ENCODE measurements around the gene BPIFB3. TPM values are rescaled to one million over a fixed set of nuclear protein-coding genes. Genes with fewer than 3 reads are reported as not detected.
A peak's percentile ranks its signal among the peaks of the same experiment; 100 is the strongest.

BPIFB3 gene
- total and polyA plus RNA-seq, 2 of the 13 experiments (the other 11 are each of a cell fraction or from before 2014, with no cell fraction given): 0.09 TPM; not detected in 1

DNA sequence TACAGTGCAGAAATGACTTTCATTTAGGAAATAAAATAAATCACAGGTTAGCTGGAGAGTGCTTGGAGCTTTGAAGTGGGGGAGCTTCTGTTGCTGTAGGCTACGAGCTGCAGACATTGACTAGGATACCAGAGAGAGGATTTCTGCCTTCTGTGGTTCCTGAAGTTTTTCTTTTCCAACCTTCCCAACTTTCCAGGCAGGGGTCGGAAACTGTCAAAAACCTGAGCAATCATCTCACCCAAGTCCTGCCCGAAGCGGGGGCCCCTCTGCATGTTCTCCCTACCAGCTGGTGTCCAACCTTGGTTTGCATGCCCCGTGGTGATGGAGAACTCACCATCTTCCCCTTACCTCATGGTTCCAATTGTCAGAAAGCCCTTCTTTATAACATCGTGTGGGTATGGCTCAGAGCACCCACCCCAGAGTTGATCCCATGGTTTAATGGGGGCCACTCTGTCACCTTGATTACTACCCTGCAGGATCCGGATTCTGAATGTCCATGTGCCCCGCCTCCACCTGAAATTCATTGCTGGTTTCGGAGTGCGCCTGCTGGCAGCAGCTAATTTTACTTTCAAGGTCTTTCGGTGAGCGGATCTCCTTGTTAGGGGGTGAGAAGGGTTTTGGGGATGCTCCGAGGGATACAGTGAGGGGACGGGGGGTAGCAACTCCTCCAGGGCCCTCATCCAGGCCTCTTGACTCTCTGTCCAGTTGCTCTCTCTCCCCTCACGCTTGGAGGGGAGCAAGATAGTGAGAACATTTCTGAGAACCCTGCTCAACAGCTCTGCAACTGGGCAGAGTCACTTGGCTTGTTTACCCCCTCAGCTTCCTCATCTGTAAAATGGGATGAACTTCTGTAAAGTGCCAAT, 41.1 kb upstream of the BPIFB3 start:
- ATAC-seq (no peak), DNase-seq (ENCODE audit: low spot score) (no peak), FAIRE-seq (no peak)
- Histone ChIP-seq H3K27ac (ENCODE audit: extremely low read length, insufficient read depth, low read length) (no peak overlapping the region), H3K27me3 (ENCODE audit: control insufficient read depth in 1 of 2, insufficient read depth in 2 of 2, low read length in 2 of 2) (no peaks in the 10 kb centered on the region; a peak in 1 of 5 replicates), H3K79me2 (ENCODE audit: insufficient read depth, low read length) (peaks cover 36% of the 10 kb centered on the region), H3K4me3 (replicated peaks in 1 of 3; ENCODE audit: insufficient read depth in 1 of 3, low read depth in 2 of 3, low read length in 3 of 3) (no peak overlapping the region), H2AFZ (ENCODE audit: low read length) (no peak overlapping the region), H4K20me1 (ENCODE audit: insufficient read depth, low read length) (0 out of 2 replicates have a peak, but pooled peaks cover 5% of the 10 kb centered on the region), H3K9ac (ENCODE audit: insufficient read depth, low read depth, low read length) (no peak overlapping the region), H3K36me3 (replicated peaks in 1 of 2; ENCODE audit: control insufficient read depth in 1 of 2, insufficient read depth in 2 of 2, low read length in 2 of 2) (peaks cover 44 to 73% of the 10 kb centered on the region in 2 experiments), H3K4me1 (ENCODE audit: insufficient read depth, low read length) (peaks cover 57% of the 10 kb centered on the region), H3K9me3 (ENCODE audit: low read length) (no peaks in the 10 kb centered on the region), H3K4me2 (ENCODE audit: low read depth, low read length) (0 out of 2 replicates have a peak overlapping the region, but pooled peaks have one; percentile 2)
- in situ Hi-C loops (cut with HindIII; ENCODE audit: extremely low pct_ligation_motif_present, low pct_unique_long_range_greater_than_20kb): no loop called here
- CTCF ChIA-PET (ENCODE audit: low intra/inter-chr PET ratio, low total read pairs): no interaction called here
- intact Hi-C loops (cut with micrococcal nuclease; ENCODE audit: unreplicated experiment): no loop called here
- no TSS peak for BruUV-seq (replicated peaks)
- POLR2A ChIA-PET: no interaction called here
- WGBS (ENCODE audit: low lambda C conversion rate): 95% methylated on average over 15 of the region's 15 CpGs
- 0 out of 2 replicates have a peak, but pooled peaks have one; percentile 33 for TF ChIP-seq TARDBP (CRISPR knock-in tag; IDR thresholded peaks at IDR 0.05)
- TF ChIP-seq TCF7L2 (IDR thresholded peaks at IDR 0.05; ENCODE audit: low read depth, low read length): no peak
- 0 out of 2 replicates have a peak, but pooled peaks have one; percentile 17 for TF ChIP-seq MBD4 (IDR thresholded peaks at IDR 0.05; ENCODE audit: borderline replicate concordance, low read length)
- peak; percentile 92 for TF ChIP-seq RBM22 (optimal IDR thresholded peaks at IDR 0.05; ENCODE audit: low read length)
- TF ChIP-seq, protein P1, sequence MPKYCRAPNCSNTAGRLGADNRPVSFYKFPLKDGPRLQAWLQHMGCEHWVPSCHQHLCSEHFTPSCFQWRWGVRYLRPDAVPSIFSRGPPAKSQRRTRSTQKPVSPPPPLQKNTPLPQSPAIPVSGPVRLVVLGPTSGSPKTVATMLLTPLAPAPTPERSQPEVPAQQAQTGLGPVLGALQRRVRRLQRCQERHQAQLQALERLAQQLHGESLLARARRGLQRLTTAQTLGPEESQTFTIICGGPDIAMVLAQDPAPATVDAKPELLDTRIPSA (CRISPR knock-in tag; IDR thresholded peaks at IDR 0.05; ENCODE audit: borderline replicate concordance): no peak
- no peak for TF ChIP-seq ZSCAN25 (CRISPR knock-in tag; IDR thresholded peaks at IDR 0.05)
- no peak for TF ChIP-seq ZNF296 (CRISPR knock-in tag; conservative IDR thresholded peaks at IDR 0.05)
- 0 out of 2 replicates have a peak, but pooled peaks have one; percentile 46 for TF ChIP-seq ZC3H13 (CRISPR knock-in tag; IDR thresholded peaks at IDR 0.05)
- no peak for TF ChIP-seq KDM5A (IDR thresholded peaks at IDR 0.05; ENCODE audit: borderline replicate concordance, low read length)
- no peak for TF ChIP-seq ATAD3A (CRISPR knock-in tag; IDR thresholded peaks at IDR 0.05)
- TF ChIP-seq, protein P2, sequence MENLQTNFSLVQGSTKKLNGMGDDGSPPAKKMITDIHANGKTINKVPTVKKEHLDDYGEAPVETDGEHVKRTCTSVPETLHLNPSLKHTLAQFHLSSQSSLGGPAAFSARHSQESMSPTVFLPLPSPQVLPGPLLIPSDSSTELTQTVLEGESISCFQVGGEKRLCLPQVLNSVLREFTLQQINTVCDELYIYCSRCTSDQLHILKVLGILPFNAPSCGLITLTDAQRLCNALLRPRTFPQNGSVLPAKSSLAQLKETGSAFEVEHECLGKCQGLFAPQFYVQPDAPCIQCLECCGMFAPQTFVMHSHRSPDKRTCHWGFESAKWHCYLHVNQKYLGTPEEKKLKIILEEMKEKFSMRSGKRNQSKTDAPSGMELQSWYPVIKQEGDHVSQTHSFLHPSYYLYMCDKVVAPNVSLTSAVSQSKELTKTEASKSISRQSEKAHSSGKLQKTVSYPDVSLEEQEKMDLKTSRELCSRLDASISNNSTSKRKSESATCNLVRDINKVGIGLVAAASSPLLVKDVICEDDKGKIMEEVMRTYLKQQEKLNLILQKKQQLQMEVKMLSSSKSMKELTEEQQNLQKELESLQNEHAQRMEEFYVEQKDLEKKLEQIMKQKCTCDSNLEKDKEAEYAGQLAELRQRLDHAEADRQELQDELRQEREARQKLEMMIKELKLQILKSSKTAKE (CRISPR knock-in tag; IDR thresholded peaks at IDR 0.05; ENCODE audit: borderline replicate concordance): 0 out of 2 replicates have a peak, but pooled peaks have one; percentile 22
- TF ChIP-seq, protein P3, sequence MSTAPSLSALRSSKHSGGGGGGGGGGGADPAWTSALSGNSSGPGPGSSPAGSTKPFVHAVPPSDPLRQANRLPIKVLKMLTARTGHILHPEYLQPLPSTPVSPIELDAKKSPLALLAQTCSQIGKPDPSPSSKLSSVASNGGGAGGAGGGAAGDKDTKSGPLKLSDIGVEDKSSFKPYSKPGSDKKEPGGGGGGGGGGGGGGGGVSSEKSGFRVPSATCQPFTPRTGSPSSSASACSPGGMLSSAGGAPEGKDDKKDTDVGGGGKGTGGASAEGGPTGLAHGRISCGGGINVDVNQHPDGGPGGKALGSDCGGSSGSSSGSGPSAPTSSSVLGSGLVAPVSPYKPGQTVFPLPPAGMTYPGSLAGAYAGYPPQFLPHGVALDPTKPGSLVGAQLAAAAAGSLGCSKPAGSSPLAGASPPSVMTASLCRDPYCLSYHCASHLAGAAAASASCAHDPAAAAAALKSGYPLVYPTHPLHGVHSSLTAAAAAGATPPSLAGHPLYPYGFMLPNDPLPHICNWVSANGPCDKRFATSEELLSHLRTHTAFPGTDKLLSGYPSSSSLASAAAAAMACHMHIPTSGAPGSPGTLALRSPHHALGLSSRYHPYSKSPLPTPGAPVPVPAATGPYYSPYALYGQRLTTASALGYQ (CRISPR knock-in tag; IDR thresholded peaks at IDR 0.05): no peak
- TF ChIP-seq NONO (IDR thresholded peaks at IDR 0.05): no peak
- TF ChIP-seq NONO (CRISPR knock-in tag; conservative IDR thresholded peaks at IDR 0.05): peak; percentile 43; the same call in 1 of the 2 replicates
- TF ChIP-seq, protein P4, sequence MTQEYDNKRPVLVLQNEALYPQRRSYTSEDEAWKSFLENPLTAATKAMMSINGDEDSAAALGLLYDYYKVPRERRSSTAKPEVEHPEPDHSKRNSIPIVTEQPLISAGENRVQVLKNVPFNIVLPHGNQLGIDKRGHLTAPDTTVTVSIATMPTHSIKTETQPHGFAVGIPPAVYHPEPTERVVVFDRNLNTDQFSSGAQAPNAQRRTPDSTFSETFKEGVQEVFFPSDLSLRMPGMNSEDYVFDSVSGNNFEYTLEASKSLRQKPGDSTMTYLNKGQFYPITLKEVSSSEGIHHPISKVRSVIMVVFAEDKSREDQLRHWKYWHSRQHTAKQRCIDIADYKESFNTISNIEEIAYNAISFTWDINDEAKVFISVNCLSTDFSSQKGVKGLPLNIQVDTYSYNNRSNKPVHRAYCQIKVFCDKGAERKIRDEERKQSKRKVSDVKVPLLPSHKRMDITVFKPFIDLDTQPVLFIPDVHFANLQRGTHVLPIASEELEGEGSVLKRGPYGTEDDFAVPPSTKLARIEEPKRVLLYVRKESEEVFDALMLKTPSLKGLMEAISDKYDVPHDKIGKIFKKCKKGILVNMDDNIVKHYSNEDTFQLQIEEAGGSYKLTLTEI (CRISPR knock-in tag; conservative IDR thresholded peaks at IDR 0.05): no peak
- peak; percentile 85 for TF ChIP-seq RBFOX2 (IDR thresholded peaks at IDR 0.05; ENCODE audit: low read depth, low read length)
- TF ChIP-seq ZNF678 (CRISPR knock-in tag; IDR thresholded peaks at IDR 0.05): no peak
- TF ChIP-seq POLR2A (IDR thresholded peaks at IDR 0.05; ENCODE audit: insufficient read depth in 1 of 2, low read depth in 2 of 2, low read length in 2 of 2): peak in 1 of 2 experiments; percentile 52; a peak in 2 of 4 replicates
